OCI-LY7 (cell line): ENCODE results near the gene NKIRAS2.

Source experiments
- EZH2phosphoT487 ChIP-seq: fragments of 200-600 bp; sonication (generic); IDR thresholded peaks from 2 replicates; pipeline ENCODE4 v1.6.1; 2018; ENCODE audit warnings: low read depth, borderline replicate concordance, mild to moderate bottlenecking, mixed run types, antibody characterized with exemption, low read length, moderate library complexity, mixed read lengths
- TF ChIP-seq, protein P1 (sequence below): fragments of 200-600 bp; sonication (generic); conservative IDR thresholded peaks from 2 replicates; pipeline ENCODE4 v1.5.1; 2014; ENCODE audit warnings: mild to moderate bottlenecking, antibody characterized with exemption, low read length, moderate library complexity, mixed read lengths

- TF ChIP-seq, protein P1, sequence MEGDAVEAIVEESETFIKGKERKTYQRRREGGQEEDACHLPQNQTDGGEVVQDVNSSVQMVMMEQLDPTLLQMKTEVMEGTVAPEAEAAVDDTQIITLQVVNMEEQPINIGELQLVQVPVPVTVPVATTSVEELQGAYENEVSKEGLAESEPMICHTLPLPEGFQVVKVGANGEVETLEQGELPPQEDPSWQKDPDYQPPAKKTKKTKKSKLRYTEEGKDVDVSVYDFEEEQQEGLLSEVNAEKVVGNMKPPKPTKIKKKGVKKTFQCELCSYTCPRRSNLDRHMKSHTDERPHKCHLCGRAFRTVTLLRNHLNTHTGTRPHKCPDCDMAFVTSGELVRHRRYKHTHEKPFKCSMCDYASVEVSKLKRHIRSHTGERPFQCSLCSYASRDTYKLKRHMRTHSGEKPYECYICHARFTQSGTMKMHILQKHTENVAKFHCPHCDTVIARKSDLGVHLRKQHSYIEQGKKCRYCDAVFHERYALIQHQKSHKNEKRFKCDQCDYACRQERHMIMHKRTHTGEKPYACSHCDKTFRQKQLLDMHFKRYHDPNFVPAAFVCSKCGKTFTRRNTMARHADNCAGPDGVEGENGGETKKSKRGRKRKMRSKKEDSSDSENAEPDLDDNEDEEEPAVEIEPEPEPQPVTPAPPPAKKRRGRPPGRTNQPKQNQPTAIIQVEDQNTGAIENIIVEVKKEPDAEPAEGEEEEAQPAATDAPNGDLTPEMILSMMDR, result no peak
- no peak for TF ChIP-seq EZH2phosphoT487
Measured at GRCh38 chr17:42061646-42062487, 42.0 kb downstream of the NKIRAS2 start.
